Measurements from ENCODE around the gene ACTR5. TPM values are rescaled to one million over a fixed set of nuclear protein-coding genes. Genes with fewer than 3 reads are reported as not detected.

The ACTR5 gene
- total RNA-seq, 2 donors from 2014 or later = 9.9 to 10.4 TPM

DNA sequence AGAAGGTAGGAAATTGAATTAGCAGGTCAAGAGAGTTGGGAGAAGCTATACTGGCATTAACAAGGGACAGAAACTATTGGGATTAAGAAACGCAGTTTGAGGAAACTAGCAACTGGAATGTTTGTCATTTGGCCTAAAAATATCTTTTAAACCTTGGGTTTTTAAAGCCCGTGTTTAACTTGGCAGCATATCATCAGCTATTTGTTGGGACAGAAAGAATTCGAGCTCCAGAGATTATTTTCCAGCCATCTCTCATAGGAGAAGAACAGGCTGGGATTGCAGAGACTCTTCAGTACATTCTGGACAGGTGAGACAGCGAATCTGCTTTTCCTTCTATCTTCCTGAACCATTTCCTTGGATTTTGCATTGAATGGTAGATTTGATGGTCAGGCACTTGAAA lies 17.8 kb downstream of the ACTR5 start:
- Mint-ChIP-seq H3K36me3 (ENCODE audit: low read depth) (peaks cover 90% of the 10 kb centered on the region), H3K4me1 (peaks cover 15% of the 10 kb centered on the region), H3K27me3 (no peaks in the 10 kb centered on the region), H3K9me3 (no peaks in the 10 kb centered on the region), H3K4me3 (no peak overlapping the region), H3K27ac (peak overlapping the region; percentile 90)
- no peak for ATAC-seq (replicated peaks)

DNA sequence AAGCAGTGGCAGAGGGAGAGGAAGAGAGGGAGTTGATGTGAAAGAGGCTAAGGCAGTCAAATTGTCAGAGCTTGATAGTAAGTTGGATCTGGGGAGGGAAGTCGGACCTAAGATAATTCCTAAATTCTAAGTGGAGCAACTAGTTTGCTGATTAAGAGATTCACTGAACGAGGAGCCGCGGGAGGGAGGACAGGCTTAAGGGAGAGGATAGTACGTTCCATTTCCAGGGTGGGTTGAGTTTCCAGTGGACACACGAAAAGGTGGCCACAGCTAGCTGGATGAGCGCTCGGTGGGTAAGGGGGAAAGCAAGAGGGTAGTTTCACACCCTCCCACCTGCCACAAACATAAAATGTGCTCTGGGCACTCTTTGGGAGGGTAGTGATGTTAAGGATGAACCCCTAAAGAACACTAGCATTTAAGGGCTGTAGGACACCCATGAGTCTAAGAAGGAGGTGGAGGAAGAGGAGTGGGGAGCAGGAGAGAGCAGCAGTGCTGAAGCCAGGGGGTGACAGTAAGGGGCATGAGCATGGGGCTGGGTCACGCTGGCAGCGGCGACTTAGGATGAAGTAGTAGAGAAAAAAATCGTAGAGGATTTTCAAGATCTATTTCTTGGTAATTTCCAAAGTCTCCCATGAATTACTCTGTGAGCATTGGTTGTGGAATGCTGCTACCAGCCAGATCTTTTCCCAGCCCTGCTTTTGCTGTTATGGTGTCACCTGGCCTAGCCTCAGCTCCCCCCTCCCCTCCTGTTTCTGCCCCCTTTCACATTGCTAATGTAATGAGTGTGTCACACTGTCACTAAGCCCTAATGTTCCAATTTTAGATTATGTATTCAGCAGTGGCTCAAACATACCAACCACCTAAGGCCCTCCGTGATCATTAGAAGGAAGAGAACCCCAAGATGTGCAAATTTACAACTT lies 21.4 kb downstream of the ACTR5 start:
- Mint-ChIP-seq H3K9me3 (no peaks in the 10 kb centered on the region), H3K4me3 (no peak overlapping the region), H3K36me3 (ENCODE audit: low read depth) (peaks cover 90% of the 10 kb centered on the region), H3K27me3 (no peaks in the 10 kb centered on the region), H3K27ac (peak overlapping the region; percentile 7), H3K4me1 (peaks cover 6% of the 10 kb centered on the region)
- ATAC-seq (replicated peaks) = no peak

DNA sequence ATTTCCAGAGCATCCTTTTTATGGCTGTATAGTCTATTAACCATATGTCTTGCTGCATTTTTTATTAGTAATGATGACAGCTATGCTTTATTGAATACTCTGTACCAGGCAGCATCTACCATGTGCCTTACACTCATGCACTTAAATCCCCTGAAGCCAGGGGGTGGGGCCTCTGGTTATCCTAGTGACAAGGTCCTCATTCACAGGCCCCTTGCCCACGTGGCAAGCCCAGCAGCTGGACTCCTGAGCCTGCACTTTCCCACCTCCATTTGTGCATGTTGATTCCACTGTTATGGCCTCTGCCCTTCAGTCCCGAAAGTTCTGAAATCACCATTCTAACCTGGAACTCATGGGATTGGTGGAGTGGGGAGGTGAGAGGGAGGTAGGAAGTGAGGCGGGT lies 22.3 kb downstream of the ACTR5 start:
- Mint-ChIP-seq H3K4me1 (no peaks in the 10 kb centered on the region), H3K27me3 (no peaks in the 10 kb centered on the region), H3K9me3 (no peaks in the 10 kb centered on the region), H3K36me3 (ENCODE audit: low read depth) (peaks cover 90% of the 10 kb centered on the region), H3K27ac (no peak overlapping the region), H3K4me3 (no peak overlapping the region)
- no peak for ATAC-seq (replicated peaks)

DNA sequence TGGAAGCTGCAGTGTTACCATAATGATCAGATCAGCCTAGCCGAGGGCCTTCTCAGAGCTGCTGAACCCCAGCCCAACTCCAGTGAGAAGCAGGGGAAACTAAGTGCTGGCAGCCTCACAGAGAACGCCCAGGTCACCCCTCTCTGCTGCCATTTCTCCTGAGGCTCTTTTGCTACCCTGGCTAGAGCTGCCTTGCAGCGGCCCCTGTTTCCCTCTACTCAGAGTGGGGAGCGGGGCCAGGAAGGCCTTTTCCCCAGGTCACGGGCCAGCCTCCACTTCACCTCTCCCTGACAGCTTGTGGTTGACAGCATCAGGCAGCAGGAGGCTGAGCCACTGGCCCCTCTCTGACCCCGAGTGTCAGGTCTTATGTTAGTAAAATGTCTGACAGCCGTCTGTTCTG lies 22.7 kb downstream of the ACTR5 start:
- Mint-ChIP-seq H3K4me1 (no peaks in the 10 kb centered on the region), H3K9me3 (no peaks in the 10 kb centered on the region), H3K27me3 (no peaks in the 10 kb centered on the region), H3K4me3 (no peak overlapping the region), H3K36me3 (ENCODE audit: low read depth) (peaks cover 90% of the 10 kb centered on the region), H3K27ac (no peak overlapping the region)
- no peak for ATAC-seq (replicated peaks)

DNA sequence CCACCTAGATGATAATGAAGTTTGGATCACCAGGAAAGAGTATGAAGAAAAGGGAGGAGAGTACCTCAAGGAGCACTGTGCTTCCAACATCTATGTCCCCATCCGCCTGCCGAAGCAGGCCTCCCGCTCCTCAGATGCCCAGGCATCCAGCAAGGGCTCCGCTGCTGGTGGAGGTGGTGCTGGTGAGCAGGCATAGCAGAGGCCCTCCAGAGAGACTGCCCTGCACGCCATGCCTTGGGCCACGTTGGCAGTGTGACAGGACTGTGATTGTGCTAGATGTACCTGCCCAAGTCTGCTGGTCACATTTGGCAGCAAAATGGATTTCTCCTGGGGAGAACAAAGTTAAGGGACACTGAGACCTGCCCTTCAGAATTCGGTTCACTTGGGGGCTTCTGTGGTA lies 23.4 kb downstream of the ACTR5 start:
- Mint-ChIP-seq H3K4me3 (no peak overlapping the region), H3K4me1 (no peaks in the 10 kb centered on the region), H3K27me3 (no peaks in the 10 kb centered on the region), H3K9me3 (no peaks in the 10 kb centered on the region), H3K36me3 (ENCODE audit: low read depth) (peaks cover 86% of the 10 kb centered on the region), H3K27ac (no peak overlapping the region)
- ATAC-seq (replicated peaks) = no peak

DNA sequence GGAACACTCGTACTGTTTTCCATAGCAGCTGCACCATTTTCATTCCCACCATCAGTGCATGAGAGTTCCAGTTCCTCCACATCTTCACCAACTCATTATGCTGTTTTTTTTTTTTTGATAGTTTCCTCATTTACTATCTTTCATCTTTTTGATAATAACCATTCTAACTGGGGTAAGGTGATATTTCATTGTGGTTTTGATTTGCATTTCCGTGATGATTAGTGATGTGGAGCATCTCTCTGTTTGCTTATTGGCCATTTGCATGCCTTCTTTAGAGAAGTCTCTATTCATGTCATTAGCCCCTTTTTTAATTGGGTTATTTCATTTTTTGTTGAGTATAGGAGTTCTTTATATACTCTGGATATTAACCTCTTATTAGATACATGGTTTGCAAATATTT lies 25.9 kb downstream of the ACTR5 start:
- no peak overlapping the region for H3K27ac Mint-ChIP-seq
- peaks cover 67% of the 10 kb centered on the region for H3K36me3 Mint-ChIP-seq (ENCODE audit: low read depth)

DNA sequence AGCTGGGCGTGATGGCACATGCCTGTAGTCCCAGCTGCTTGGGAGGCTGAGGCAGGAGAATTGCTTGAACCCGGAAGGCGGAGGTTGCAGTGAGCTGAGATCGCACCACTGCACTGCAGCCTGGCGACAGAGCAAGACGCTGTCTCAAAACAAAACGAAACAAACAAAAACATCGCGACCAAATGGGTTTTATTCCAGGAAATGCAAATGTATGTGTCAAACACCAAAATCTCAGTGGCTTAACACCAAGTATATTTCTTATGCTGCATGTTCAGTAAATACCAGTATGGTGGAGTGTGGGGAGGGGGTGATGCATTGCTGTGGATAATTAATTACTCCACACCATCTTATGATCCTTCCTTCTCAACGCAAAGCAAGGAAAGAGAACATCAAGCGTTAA lies 28.1 kb downstream of the ACTR5 start:
- peaks cover 6% of the 10 kb centered on the region for H3K4me1 Mint-ChIP-seq
- H3K27me3 Mint-ChIP-seq = no peaks in the 10 kb centered on the region
- ATAC-seq (replicated peaks) = peak; percentile 19
- H3K4me3 Mint-ChIP-seq = no peak overlapping the region
- no peaks in the 10 kb centered on the region for H3K9me3 Mint-ChIP-seq
- peaks cover 48% of the 10 kb centered on the region for H3K36me3 Mint-ChIP-seq (ENCODE audit: low read depth)
- no peak overlapping the region for H3K27ac Mint-ChIP-seq

More for the DNA sequence above, 25.9 kb downstream of the ACTR5 start:
- Mint-ChIP-seq H3K4me1 (no peaks in the 10 kb centered on the region), H3K27me3 (no peaks in the 10 kb centered on the region), H3K4me3 (no peak overlapping the region), H3K9me3 (no peaks in the 10 kb centered on the region)
- ATAC-seq (replicated peaks) = no peak

DNA sequence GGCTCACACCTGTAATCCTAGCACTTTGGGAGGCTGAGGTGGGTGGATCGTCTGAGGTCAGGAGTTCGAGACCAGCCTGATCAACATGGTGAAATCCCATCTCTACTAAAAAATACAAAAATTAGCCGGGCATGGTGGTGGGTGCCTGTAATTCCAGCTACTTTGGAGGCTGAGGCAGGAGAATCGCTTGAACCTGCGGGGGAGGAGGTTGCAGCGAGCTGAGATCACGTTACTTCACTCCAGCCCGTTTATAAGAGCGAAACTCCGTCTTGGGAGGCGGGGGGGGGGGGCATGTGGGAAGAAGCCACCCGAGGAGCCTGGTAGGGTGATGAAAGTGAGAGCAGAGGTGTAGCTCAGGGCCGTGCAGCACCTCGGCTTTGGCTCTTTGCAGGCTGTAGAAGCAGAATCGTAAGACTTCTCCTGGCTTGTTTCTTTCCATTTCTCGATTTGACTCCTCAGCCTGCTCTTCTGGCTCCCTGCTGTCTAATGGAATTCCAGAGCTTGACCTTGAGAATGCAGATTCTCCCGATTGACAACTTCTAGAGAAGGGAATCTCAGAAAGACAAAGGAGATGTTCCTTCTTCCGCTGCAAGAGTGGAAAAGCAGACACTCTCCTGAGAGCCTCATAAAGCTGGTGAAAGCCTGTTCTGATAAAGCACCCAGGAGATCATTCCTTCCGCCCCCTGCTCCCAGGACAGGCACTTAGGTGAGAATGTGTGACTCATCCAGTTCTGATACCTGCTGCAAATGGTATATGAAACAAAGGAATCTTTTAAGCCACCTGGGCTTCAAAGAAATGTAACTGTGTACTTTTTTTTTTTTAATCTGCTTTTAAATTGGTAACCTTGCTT lies 31.2 kb downstream of the ACTR5 start:
- peak overlapping the region; percentile 27 for H3K4me3 Mint-ChIP-seq
- H3K9me3 Mint-ChIP-seq = no peaks in the 10 kb centered on the region
- peaks cover 6% of the 10 kb centered on the region for H3K4me1 Mint-ChIP-seq
- peaks cover 17% of the 10 kb centered on the region for H3K36me3 Mint-ChIP-seq (ENCODE audit: low read depth)
- H3K27ac Mint-ChIP-seq = no peak overlapping the region
- no peaks in the 10 kb centered on the region for H3K27me3 Mint-ChIP-seq
- peak; percentile 58 for ATAC-seq (replicated peaks)

DNA sequence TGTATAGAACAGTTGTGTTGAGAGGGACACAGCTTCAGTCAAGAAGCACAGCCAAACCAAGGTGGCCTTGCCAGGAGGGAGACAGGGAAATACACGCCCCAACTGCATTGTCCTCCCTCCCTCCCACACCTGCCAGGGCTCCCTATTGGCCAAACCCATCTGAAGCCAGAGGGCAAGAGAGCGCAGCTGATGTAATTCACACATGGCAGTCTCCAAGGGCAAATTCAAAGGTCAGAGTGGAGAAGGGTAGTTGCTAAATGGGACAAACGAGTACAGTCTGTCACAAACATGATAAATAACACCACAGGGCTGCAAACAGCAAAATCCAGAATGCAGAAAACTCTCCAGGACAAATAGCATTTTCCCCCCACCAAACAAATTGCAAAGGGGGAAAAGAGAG lies 34.0 kb downstream of the ACTR5 start:
- no peak for ATAC-seq (replicated peaks)
- Mint-ChIP-seq H3K9me3 (no peaks in the 10 kb centered on the region), H3K27me3 (no peaks in the 10 kb centered on the region), H3K4me3 (no peak overlapping the region), H3K4me1 (peaks cover 6% of the 10 kb centered on the region), H3K27ac (no peak overlapping the region), H3K36me3 (ENCODE audit: low read depth) (no peaks in the 10 kb centered on the region)

DNA sequence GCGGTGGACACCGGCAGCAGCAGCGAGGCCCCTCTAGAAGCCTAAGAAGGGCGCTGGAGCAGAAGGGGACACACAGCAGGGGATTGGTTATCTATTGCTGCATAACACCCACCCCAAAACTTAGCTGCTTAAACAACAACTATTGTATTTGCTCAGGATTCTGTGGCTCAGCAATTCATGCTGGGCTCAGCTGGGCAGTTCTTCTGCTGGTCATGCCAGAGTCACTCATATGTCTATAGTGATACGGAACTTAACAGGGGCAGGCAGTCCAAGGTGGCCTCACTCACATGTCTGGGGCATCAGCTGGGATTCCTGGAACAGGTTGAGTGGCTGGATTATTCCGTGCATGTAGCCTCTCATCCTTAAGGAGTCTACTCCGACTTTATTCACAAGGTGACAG lies 39.6 kb downstream of the ACTR5 start:
- Mint-ChIP-seq H3K27me3 (no peaks in the 10 kb centered on the region), H3K4me3 (no peak overlapping the region), H3K9me3 (no peaks in the 10 kb centered on the region), H3K36me3 (ENCODE audit: low read depth) (no peaks in the 10 kb centered on the region), H3K4me1 (peaks cover 9% of the 10 kb centered on the region), H3K27ac (no peak overlapping the region)
- ATAC-seq (replicated peaks) = no peak

DNA sequence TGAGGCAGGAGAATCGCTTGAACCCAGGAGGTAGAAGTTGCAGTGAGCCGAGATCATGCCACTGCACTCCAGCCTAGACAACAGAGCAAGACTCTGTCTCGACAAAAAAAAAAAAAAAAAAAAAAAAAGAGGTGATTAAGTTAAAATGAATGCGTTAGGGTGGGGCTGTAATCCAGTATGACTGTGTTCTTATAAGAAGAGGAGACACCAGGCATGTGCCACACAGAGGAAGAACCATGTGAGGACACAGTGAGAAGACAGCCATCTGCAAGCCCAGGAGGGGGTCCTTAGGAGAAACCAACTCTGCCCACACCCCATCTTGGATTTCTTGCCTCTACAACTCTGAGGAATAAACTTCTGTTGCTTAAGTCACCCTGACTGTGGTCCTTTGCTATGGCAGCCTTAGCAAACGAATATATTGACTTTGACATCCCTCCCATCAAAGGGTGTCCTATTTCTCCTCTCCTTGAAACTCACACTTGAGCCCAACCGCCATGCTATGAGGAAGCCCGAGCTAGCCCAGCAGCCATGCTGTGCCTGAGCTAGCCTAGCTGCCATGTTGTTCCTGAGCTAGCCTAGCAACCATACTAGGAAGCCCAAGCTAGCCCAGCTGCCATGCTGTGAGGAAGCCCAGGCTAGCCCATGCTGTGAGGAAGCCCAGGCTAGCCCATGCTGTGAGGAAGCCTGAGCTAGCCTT lies 41.4 kb downstream of the ACTR5 start:
- no peak overlapping the region for H3K4me3 Mint-ChIP-seq
- H3K9me3 Mint-ChIP-seq = no peaks in the 10 kb centered on the region
- H3K36me3 Mint-ChIP-seq (ENCODE audit: low read depth) = no peaks in the 10 kb centered on the region
- ATAC-seq (replicated peaks) = no peak
- no peaks in the 10 kb centered on the region for H3K27me3 Mint-ChIP-seq
- H3K4me1 Mint-ChIP-seq = peaks cover 9% of the 10 kb centered on the region
- H3K27ac Mint-ChIP-seq = no peak overlapping the region

DNA sequence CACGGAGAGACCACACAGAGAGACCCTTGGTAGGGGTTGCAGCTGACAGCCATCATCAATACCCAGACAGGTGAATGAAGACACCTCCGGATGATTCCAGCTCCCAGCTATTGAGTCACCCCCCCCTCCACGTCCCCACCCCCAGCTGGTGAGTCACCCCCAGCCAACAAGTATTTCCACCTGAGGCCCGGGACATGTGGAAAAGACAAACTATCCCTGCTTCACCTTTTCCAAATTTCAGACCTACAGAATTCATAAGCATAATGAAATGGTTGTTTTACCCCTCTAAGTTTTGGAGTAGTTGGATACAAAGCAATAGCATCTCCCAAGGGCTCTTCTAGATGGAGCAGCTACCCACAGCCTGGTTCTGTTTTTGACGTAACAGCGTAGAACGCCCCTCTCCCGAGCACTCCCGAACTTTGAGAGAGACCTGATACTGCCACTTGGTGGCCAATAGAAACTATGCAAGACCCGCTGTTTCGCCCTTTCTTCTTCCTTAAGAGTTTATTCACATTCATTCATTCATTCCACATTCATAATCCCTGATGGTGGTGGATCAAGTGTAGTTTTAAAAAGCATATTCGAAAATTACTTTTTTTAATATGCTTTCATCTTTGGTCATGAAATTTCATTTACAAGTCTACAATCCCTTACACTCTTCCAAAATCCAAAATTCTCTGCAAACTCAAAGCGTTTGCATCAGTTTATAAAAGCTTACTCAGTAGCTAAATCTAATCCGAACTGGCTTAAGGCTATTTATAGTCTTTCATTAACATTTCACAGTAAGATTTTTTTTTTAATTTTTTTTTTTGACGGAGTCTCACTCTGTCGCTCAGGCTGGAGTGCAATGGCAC lies 42.2 kb downstream of the ACTR5 start:
- no peak overlapping the region for H3K4me3 Mint-ChIP-seq
- no peak overlapping the region for H3K27ac Mint-ChIP-seq
- no peaks in the 10 kb centered on the region for H3K27me3 Mint-ChIP-seq
- H3K4me1 Mint-ChIP-seq = peaks cover 9% of the 10 kb centered on the region
- no peak for ATAC-seq (replicated peaks)
- no peaks in the 10 kb centered on the region for H3K36me3 Mint-ChIP-seq (ENCODE audit: low read depth)
- H3K9me3 Mint-ChIP-seq = no peaks in the 10 kb centered on the region

DNA sequence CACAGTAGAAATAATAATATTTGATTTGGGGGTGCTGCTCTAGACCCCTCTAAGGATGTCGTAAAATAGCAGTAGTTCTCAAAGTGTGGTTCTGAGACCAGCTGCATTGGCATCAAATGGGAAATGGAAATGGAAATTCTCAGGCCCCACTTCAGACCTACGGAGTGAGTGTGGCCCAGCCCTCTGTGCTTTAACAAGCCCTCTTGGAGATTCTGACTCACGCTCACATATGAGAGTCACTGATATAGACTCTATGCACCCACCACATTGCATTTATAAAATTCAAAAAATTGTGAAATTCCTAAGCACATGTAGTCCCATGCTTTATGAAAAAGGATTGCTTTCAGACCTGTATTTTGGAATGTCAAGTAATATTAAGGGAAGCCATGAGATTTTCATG lies 43.0 kb downstream of the ACTR5 start:
- Mint-ChIP-seq H3K9me3 (no peaks in the 10 kb centered on the region), H3K27ac (no peak overlapping the region), H3K4me1 (peaks cover 9% of the 10 kb centered on the region), H3K27me3 (no peaks in the 10 kb centered on the region), H3K36me3 (ENCODE audit: low read depth) (no peaks in the 10 kb centered on the region), H3K4me3 (no peak overlapping the region)
- no peak for ATAC-seq (replicated peaks)

DNA sequence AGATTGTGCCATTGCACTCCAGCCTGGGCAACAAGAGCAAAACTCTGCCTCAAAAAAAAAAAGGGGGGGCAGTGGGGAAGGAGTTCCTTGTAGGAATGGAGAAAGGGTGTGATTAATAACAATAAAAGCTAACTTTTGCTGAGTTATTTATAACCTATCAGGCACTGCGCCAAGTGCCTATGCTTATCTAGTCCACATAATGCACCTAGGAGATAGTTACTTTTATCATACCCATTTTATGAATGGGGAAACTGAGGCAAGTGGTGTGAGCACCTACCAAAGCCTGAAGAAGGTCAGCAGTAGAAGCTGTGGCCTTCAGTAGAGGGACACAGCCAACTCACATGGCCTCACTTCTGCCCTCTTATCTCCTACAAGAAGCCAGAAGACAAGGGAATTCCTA lies 43.7 kb downstream of the ACTR5 start:
- ATAC-seq (replicated peaks) = no peak
- H3K27me3 Mint-ChIP-seq = no peaks in the 10 kb centered on the region
- peaks cover 9% of the 10 kb centered on the region for H3K4me1 Mint-ChIP-seq
- no peak overlapping the region for H3K27ac Mint-ChIP-seq
- no peak overlapping the region for H3K4me3 Mint-ChIP-seq
- no peaks in the 10 kb centered on the region for H3K36me3 Mint-ChIP-seq (ENCODE audit: low read depth)
- H3K9me3 Mint-ChIP-seq = no peaks in the 10 kb centered on the region

Data from activated T-helper 17 cell treated with anti-CD3 and anti-CD28 coated beads, Interleukin-2, amount 50 U/mL, for 72 hours (primary cell).